ENCODE data around the gene SLC25A30. TPM values are rescaled to one million over a fixed set of nuclear protein-coding genes. Genes with fewer than 3 reads are reported as not detected.
"Not testable (repeated sequence)": the region's sequence is repeated elsewhere in the genome, so short reads cannot be mapped to it uniquely, and the experiment has no call there.

The SLC25A30 gene
- total RNA-seq, 1 donor from 2014 or later: 175 TPM

DNA sequence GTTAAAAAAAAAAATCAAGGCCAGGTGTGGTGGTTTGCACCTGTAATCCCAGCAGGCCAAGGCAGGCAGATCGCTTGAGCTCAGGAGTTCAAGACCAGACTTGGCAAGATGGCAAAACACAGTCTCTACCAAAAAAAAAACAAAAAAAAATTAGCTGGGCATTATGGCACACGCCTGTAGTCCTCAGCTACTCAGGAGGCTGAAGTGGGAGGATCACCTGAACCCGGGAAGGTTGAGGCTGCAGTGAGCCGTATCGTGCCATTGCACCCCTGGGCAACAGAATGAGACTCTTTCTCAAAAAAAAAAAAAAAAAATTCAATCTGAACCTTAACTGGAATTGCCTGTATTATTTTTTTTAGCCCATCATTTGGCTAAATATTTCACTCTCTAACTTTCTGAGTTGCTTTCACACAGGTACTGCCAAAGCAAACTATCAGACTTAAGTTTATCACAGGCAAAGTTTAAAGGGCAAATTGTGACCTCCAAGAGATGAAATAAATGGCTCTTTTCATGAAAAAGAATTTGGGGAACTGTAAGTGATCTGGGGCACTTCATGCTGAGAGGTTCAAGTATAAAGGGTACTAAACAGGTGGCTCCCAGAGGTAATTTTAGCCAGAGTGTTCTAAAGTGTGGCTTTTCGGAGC lies 14.7 kb upstream of the SLC25A30 start:
- H3K4me3 ChIP-seq: no peak overlapping the region
- TF ChIP-seq, protein P1, sequence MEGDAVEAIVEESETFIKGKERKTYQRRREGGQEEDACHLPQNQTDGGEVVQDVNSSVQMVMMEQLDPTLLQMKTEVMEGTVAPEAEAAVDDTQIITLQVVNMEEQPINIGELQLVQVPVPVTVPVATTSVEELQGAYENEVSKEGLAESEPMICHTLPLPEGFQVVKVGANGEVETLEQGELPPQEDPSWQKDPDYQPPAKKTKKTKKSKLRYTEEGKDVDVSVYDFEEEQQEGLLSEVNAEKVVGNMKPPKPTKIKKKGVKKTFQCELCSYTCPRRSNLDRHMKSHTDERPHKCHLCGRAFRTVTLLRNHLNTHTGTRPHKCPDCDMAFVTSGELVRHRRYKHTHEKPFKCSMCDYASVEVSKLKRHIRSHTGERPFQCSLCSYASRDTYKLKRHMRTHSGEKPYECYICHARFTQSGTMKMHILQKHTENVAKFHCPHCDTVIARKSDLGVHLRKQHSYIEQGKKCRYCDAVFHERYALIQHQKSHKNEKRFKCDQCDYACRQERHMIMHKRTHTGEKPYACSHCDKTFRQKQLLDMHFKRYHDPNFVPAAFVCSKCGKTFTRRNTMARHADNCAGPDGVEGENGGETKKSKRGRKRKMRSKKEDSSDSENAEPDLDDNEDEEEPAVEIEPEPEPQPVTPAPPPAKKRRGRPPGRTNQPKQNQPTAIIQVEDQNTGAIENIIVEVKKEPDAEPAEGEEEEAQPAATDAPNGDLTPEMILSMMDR (IDR thresholded peaks at IDR 0.05; ENCODE audit: borderline replicate concordance): no peak
- H3K4me1 ChIP-seq: peaks cover 8% of the 10 kb centered on the region
- H3K36me3 ChIP-seq: no peaks in the 10 kb centered on the region
- no peak for DNase-seq
- H3K27me3 ChIP-seq (ENCODE audit: low read depth): no peaks in the 10 kb centered on the region
- peak overlapping the region; percentile 87 for H3K27ac ChIP-seq (replicated peaks)
- H3K9me3 ChIP-seq (replicated peaks): no peaks in the 10 kb centered on the region
- intact Hi-C loops (cut with micrococcal nuclease): no loop called here

- H3K4me3 ChIP-seq; H3K9me3 ChIP-seq (replicated peaks); intact Hi-C loops (cut with micrococcal nuclease); H3K36me3 ChIP-seq; H3K4me1 ChIP-seq; H3K27me3 ChIP-seq (ENCODE audit: low read depth); DNase-seq: not testable (repeated sequence)
- H3K27ac ChIP-seq (replicated peaks): peak overlapping the region; percentile 2
Observed at GRCh38 chr13:45426056-45426841, 8.1 kb upstream of the SLC25A30 start.

DNA sequence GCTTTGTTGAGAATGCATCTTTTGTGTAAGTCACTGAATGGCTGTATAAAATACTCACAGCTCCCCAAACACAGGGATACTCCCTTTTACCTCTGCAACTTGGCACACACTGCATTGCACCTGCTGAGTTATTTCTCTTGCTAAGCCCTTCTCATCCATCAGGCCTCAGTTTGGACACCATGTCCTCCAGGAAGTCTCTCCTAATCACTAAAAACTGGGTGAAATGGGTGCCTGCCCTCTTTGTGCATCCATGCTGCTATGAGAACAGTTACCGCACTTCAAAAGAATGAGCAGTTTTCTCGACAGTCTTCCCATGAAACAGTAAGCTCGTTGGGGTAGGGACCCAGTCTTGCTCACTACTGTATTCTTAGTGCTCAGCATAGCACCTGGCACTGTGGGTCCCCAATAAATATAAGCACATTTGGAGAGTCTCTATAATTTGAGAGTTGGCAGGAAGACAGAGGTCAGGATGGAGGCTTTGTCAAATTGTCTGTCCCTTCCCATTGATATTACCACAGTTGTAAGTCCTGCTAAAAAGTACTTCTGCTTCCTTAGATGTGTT lies 4.6 kb upstream of the SLC25A30 start:
- H3K27ac ChIP-seq (replicated peaks): peak overlapping the region; percentile 37
- no peaks in the 10 kb centered on the region for H3K36me3 ChIP-seq
- intact Hi-C loops (cut with micrococcal nuclease): no loop called here
- no peak for DNase-seq
- no peaks in the 10 kb centered on the region for H3K9me3 ChIP-seq (replicated peaks)
- no peaks in the 10 kb centered on the region for H3K27me3 ChIP-seq (ENCODE audit: low read depth)
- peaks cover 8% of the 10 kb centered on the region for H3K4me1 ChIP-seq
- TF ChIP-seq, protein P1 (IDR thresholded peaks at IDR 0.05; ENCODE audit: borderline replicate concordance): no peak
- no peak overlapping the region for H3K4me3 ChIP-seq

DNA sequence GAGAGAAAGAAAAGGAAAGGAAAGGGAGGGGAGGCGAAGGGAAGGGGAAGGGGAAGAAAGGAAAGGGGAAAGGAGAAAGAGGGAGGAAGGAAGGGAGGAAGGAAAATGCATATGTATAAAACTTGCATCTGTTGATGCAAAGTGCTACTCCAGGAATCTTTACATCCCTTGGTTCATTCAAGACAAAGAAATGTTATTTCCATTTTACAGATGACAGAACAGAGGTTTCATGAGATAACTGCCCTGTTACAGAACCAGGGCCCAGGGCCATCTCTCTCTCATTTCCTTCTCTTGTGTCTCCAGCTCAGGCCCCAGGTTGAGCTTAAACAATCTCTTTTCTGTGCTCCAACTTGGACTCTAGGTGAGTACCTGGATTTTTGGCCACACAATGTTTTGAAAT lies 1.8 kb upstream of the SLC25A30 start:
- peaks cover 35% of the 10 kb centered on the region for H3K4me1 ChIP-seq
- H3K4me3 ChIP-seq: no peak overlapping the region
- H3K9me3 ChIP-seq (replicated peaks): no peaks in the 10 kb centered on the region
- no peak for DNase-seq
- intact Hi-C loops (cut with micrococcal nuclease): no loop called here
- TF ChIP-seq, protein P1 (IDR thresholded peaks at IDR 0.05; ENCODE audit: borderline replicate concordance): no peak
- no peak overlapping the region for H3K27ac ChIP-seq (replicated peaks)
- no peaks in the 10 kb centered on the region for H3K27me3 ChIP-seq (ENCODE audit: low read depth)
- no peaks in the 10 kb centered on the region for H3K36me3 ChIP-seq

GRCh38 chr13:45419389-45419788 lies 1.2 kb upstream of the SLC25A30 start:
- H3K27ac ChIP-seq (replicated peaks); H3K4me3 ChIP-seq; H3K9me3 ChIP-seq (replicated peaks); intact Hi-C loops (cut with micrococcal nuclease); H3K27me3 ChIP-seq (ENCODE audit: low read depth); H3K36me3 ChIP-seq; DNase-seq: not testable (repeated sequence)
- H3K4me1 ChIP-seq: peaks cover 39% of the 10 kb centered on the region

- no peaks in the 10 kb centered on the region for H3K27me3 ChIP-seq (ENCODE audit: low read depth)
- TF ChIP-seq, protein P1 (IDR thresholded peaks at IDR 0.05; ENCODE audit: borderline replicate concordance): no peak
- no peak for DNase-seq
- peak overlapping the region; percentile 94 for H3K27ac ChIP-seq (replicated peaks)
- H3K4me3 ChIP-seq: peak overlapping the region; percentile 89
- peaks cover under 1% of the 10 kb centered on the region for H3K36me3 ChIP-seq
- peaks cover 67% of the 10 kb centered on the region for H3K4me1 ChIP-seq
- intact Hi-C loops (cut with micrococcal nuclease): no loop called here
- H3K9me3 ChIP-seq (replicated peaks): no peaks in the 10 kb centered on the region
Observed at GRCh38 chr13:45416516-45417128, 1.6 kb downstream of the SLC25A30 start.
